HG03558 (cell line): ENCODE results near the gene FNBP1.

Source experiments
- ATAC-seq: cut with Tn5 transposase; IDR thresholded peaks from one replicate; pipeline ENCODE4 v1.9.1; 2021; ENCODE audit warnings: moderate number of reproducible peaks; ENCODE audit not compliant: unreplicated experiment; ENCODE audit errors: extremely low read depth

The FNBP1 gene

DNA sequence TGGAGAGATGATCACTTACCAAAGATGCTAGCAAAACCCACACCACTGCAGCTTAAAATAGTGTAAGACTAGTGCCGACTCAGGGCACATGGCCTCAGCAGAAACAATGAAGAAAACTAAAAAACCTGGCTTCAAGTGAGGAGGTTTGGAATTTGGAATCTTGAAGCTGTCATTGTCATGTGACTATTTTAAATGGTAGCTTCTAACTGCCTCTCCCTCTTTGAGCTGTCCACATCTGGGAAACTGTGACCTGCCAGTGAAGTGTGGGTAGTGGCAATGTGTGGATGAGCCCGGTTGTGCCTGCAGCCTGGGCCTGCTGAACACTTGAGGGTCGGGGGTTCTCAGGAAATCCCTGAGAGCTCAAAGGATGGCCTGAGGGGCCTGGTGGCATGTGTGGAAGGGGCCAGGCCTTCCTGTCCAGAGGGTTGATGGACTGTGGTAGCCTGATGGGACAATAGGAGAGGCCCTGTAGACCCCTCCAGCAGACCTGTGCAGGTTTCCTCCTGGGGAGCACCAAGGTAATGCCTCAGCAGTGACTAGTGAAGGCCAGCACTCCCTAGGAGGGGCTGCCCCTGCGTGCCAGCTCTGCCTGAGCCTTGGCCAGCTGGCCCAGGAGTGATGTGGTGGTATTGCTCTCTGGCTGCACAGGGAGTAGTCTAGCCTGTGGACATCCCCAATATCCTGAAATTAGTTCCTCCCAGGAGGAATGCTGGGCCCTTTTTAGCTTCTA, 194.1 kb downstream of the FNBP1 start:
- no peak for ATAC-seq

DNA sequence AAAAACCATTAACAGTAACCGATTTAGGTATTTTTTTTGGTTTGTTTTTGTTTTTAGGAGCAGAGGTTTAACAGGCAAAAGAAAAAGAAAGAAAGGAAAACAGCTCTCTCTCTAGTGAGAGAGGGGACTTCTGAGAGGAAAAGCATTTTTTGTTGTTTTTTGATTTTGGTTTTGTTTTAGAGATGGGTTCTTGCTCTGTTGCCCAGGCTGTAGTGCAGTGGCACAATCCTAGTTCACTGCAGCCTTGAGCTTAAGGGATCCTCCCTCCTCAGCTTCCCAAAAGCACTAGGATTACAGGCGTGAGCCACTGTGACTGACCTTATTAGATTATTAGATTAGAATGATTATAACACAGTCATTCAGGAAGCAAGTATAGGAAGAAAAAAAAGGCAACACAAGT, 197.6 kb downstream of the FNBP1 start:
- ATAC-seq, result no peak

DNA sequence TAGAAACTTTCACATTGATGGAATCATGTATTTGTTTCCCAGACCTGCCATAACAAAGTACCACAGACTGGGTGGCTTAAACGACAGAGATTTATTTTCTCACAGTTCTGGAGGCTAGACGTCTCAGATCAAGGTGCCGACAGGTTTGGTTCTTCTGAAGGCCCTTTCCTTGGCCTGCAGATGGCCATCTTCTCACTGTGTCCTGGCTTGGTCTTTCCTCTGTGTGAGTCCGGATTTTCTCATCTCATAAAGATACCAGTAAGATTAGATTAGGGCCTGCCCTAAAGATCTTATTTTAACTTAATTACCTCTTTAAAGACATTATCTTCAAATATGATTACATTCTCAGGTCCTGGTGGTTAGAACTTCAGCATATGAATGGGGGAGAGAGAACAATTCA, 201.9 kb downstream of the FNBP1 start:
- no peak for ATAC-seq

DNA sequence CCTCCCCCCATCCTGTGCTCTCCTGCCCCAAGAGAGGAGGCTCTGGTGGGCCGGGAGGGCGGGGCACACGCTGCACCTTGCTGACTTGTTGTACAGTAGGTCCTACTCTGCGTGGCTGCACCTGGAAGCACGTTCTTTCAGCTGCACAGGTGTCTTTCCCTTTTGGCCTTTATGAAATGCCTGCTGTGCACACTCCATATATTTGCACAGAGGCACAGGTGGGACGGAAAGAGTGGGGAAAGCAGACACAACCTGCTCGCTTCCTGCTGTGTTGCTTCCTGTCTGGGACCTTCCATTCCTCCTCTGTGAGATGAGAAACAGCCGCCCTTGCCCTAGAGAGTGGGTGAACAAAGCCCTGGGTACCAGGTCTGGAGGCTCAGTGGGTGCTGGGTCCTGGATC, 203.0 kb downstream of the FNBP1 start:
- no peak for ATAC-seq

DNA sequence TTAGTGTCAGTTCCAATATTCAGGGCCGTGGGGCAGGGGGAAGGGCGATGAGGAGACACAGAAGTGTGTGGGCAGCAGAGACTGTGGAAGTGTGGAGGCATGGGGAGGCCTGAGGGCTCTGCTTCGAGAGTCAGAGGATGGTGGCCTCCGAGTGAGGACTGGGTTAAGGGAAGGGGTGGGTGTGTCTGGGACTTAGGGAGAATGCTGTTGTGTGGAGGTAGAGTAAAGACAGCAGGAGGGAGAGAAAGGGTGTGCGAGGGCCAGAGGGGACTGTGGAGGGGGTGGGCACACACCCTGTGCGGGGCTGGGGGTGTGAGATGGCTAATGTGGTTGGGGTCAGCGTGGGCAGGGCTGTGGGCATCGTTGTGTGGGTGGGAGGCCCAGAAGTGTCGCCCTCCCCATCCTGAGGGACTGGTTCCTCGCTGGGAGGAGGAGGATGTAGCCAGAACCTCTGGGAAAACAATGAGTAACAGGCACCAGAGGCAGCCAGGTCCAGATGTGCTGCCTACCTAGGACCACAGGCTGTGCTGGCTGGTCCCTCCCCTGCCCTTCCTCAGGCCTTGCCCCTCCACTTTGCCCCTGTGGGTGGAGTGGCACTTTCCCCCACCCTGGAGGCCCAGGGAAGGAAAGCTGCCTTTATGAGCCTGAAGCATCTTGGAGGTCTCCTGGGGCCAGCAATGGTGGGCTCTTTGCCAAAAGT, 203.5 kb downstream of the FNBP1 start:
- no peak for ATAC-seq

DNA sequence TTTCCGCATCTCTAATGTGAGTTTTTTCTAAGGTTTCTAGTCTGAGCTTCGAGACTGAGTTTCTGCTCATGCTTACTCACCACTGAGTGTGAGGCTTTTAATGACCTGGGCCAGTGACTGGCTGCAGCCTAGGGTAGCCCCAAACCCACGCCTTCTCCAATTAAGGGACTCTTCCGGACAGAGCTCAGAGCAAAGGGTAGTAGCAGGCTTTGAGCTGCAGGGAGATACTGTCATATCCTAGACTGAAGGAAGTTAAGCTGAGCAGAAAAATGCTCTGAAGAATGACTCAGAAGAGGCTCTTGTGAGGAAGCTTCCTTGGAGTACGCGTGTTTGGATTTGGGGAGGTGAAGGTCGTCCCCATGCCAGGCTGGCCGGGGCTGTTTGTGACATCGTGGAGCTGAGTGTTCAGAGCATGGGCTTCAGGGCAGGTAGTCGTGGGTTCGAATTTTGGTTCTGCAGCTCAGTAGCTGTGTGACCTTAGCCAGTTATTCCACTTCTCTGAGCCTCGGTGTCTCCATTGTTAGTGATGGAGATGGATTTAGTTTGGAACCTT, 204.2 kb downstream of the FNBP1 start:
- ATAC-seq, result no peak
